Retina (tissue), 1 donor: Measurements from ENCODE around the gene SLC15A4.

Source experiments
- DNase-seq: peaks from one replicate; pipeline ENCODE4 v3.0.0-alpha.2; 2016

SLC15A4 gene

GRCh38 chr12:128745772-128746689, 77.7 kb downstream of the SLC15A4 start:
- DNase-seq, result no peak

- no peak for DNase-seq
These were observed 79.8 kb downstream of the SLC15A4 start for GRCh38 chr12:128743916-128744315.
